Right lobe of liver (tissue), 6 donors: ENCODE data around the gene DAPK1. TPM values are rescaled to one million over a fixed set of nuclear protein-coding genes. Genes with fewer than 3 reads are reported as not detected.
A peak's percentile ranks its signal among the peaks of the same experiment; 100 is the strongest.

ENCODE experiments used
- ATAC-seq, 4 donors: fragments of 200-7000 bp; cut with Tn5 transposase; one replicate each; pipeline ENCODE4 v1.9.1; 2020; ENCODE audit warnings: mild to moderate bottlenecking in 4 of 4, moderate library complexity in 4 of 4
- DNase-seq, 3 donors: peaks; one replicate each; pipeline ENCODE4 v3.0.0-alpha.2; 2020
- H3K27ac ChIP-seq, 3 donors: fragments of 200-600 bp; one replicate each; pipeline ENCODE4 v1.8.0; 2022
- H3K27me3 ChIP-seq, 2 donors: fragments of 200-600 bp; one replicate each; pipeline ENCODE4 v1.8.0; 2022
- H3K36me3 ChIP-seq, 4 donors: fragments of 200-600 bp; sonication (generic) in 1 of 4; one replicate each; pipeline versions ENCODE4 v1.5.1 to v1.8.0; 2017 to 2022; ENCODE audit warnings: control low read depth in 1 of 4
- H3K4me1 ChIP-seq, 4 donors: fragments of 200-600 bp; sonication (generic) in 1 of 4; one replicate each; pipeline versions ENCODE4 v1.5.1 to v1.8.0; 2017 to 2022; ENCODE audit warnings: control low read depth in 1 of 4
- H3K4me3 ChIP-seq, 3 donors: fragments of 200-600 bp; one replicate each; pipeline ENCODE4 v1.8.0; 2022
- H3K9me3 ChIP-seq, 4 donors: fragments of 200-600 bp; sonication (generic) in 1 of 4; one replicate each; pipeline versions ENCODE4 v1.5.1 to v1.8.0; 2017 to 2022; ENCODE audit warnings: control low read depth in 1 of 4
- POLR2A ChIP-seq: fragments of 450-650 bp; IDR thresholded peaks from one replicate; pipeline ENCODE4 v1.6.1; 2017; ENCODE audit warnings: antibody characterized with exemption, mild to moderate bottlenecking
- WGBS: methylation state at CpG from one replicate; pipeline ENCODE4 v1.1.6; 2018; ENCODE audit warnings: low coverage, low lambda C conversion rate; ENCODE audit not compliant: insufficient coverage; ENCODE audit errors: missing lambda C conversion rate; 5-methylcytosine and 5-hydroxymethylcytosine counted together
- intact Hi-C, 2 donors: fragments of 100-400 bp; cut with DNase I; formaldehyde crosslinking; loops; one replicate each; pipeline versions ENCODE4 v1.11.2 to v1.14.1; 2022
- total RNA-seq, 6 experiments: library from RNA; depleted of rRNA in 2 of 6; stranded (reverse); fragments of >200 nt in 2 of 6; fragmentation: NEBNext Ultra II Directional in 3 of 6; extraction: Animal tissue kit (Norgen Biotek cat#: 25700) in 3 of 6; gene quantifications; one replicate each; pipeline versions ENCODE4 v1.1.0 to v1.2.4, GENCODE V29; 2016 to 2023
- TF ChIP-seq, protein P1 (sequence below), 4 donors: fragments of 200-600 bp in 3 of 4; fragments of 450-650 bp in 1 of 4; IDR thresholded peaks; one replicate each; pipeline versions ENCODE4 v1.5.1 to v1.8.0; 2016 to 2022; ENCODE audit warnings: antibody characterized with exemption in 4 of 4, mild to moderate bottlenecking in 2 of 4
- donor health status: DM: no; HTN: yes; CAD: no.
- donor health status: DM: no; HTN: no; CAD: no.
- donor health status: DM: no; HTN: no; CAD: no.
- donor health status: DM: no; HTN: yes; CAD: no.
- donor health status: DM: no; HTN: yes; CAD: no.

Gene DAPK1
- total RNA-seq, 6 experiments from 2014 or later = 17.4 to 55.0 (median 33.9) TPM

DNA sequence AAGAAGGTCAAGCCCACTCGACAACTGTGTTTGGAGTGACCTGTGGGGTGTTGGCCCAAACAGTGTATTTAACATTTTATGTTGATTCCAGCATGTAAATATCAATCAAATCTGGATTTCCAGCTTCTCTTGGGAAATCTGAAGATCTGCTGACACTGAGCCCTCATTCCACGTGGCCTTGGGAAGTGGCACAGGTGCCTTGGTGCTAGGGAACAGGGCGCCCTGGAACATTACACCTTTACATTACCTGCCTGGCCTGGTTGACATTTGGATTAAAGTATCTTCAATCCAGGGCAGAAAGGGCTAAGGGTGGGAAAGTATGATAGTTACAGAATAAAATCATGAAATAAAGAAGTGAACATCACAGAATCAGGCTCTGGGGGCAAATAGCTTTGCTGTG, 143.4 kb downstream of the DAPK1 start:
- DNase-seq = no peak
- intact Hi-C loops = no loop called here
- no peak overlapping the region for H3K4me3 ChIP-seq
- peaks cover 2 to 46% (median 22%) of the 10 kb centered on the region in 4 donors for H3K4me1 ChIP-seq
- peak in 1 of 4 donors; percentile 1 for ATAC-seq
- peaks cover 0 to 4% (median under 1%) of the 10 kb centered on the region in 4 donors for H3K36me3 ChIP-seq
- TF ChIP-seq, protein P1, sequence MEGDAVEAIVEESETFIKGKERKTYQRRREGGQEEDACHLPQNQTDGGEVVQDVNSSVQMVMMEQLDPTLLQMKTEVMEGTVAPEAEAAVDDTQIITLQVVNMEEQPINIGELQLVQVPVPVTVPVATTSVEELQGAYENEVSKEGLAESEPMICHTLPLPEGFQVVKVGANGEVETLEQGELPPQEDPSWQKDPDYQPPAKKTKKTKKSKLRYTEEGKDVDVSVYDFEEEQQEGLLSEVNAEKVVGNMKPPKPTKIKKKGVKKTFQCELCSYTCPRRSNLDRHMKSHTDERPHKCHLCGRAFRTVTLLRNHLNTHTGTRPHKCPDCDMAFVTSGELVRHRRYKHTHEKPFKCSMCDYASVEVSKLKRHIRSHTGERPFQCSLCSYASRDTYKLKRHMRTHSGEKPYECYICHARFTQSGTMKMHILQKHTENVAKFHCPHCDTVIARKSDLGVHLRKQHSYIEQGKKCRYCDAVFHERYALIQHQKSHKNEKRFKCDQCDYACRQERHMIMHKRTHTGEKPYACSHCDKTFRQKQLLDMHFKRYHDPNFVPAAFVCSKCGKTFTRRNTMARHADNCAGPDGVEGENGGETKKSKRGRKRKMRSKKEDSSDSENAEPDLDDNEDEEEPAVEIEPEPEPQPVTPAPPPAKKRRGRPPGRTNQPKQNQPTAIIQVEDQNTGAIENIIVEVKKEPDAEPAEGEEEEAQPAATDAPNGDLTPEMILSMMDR (IDR thresholded peaks at IDR 0.05) = no peak
- TF ChIP-seq POLR2A = no peak
- 48% methylated on average over 3 of the region's 3 CpGs for WGBS
- H3K9me3 ChIP-seq = no peaks in the 10 kb centered on the region
- H3K27ac ChIP-seq = peak overlapping the region in 2 of 3 donors; percentile 70 to 75
- no peaks in the 10 kb centered on the region for H3K27me3 ChIP-seq

DNA sequence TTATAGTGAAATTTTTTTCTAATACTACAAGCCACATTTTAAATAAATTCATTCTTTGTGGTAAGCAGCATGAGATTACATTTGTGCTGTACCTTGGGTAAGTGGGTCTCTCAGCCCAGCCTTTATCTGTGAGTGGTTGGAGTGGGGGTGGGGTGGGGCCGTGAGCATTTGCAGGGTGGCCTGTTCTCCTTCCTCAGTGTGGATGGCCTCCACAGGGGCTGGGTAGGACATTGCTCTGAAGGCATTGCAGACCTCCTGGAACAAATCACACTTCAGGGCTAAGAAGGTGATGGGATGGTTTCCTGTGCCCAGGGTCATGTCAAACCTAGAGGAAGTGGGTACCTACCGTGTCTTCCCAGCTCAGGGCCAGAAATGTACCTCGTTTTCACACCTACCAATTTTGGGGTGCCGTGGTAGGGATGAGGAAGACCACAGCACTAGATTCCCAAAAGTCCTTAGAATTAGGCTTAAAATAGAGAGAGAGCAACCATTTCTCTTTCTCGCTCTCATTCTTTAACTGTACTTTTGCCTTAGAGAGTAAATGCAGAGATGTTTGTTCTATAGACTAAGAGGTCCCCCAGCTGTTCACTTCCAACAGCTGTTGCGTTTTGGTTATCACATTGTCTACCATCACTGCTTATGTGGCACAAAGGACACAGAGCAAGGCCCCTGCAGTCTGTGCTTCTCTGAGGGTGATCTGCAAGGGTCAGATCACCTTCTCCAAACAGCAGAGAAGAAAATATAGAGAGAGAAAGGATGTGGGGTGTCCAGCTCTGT, 144.9 kb downstream of the DAPK1 start:
- WGBS = 76% methylated on average over 5 of the region's 6 CpGs

DNA sequence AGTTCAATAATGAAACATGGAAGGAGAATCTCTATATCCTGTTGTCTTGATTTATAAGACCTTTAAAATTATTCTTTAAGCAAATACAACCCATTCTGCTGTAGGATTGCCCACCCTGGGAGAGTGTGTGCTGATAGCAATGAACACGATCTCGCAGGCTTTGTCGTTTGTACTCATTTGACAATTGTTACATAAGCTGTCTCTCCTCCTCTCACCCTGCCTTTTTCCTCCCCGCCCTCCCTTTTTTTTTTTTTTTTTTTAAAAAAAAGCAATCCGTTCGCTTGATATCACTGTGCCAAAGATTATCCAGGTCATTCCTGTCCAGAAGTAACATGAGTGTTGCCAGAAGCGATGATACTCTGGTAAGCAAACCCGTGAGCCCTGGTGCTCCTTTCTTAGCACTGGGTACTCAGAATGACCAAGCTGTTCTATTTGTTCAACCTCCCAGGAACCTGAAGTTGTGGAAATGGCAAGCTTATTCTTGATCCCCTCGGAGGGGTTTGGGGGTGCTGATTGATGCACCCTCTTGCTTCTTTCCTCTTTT, 145.5 kb downstream of the DAPK1 start:
- Histone ChIP-seq H3K4me1 (peaks cover 2 to 46% (median 22%) of the 10 kb centered on the region in 4 donors), H3K27ac (peak overlapping the region in 2 of 3 donors; percentile 46 to 65), H3K36me3 (peaks cover 0 to 20% (median 7%) of the 10 kb centered on the region in 4 donors), H3K9me3 (no peaks in the 10 kb centered on the region), H3K4me3 (no peak overlapping the region), H3K27me3 (no peaks in the 10 kb centered on the region)
- intact Hi-C loops = no loop called here
- ATAC-seq = peak; percentile 26 to 76 (median 62)
- TF ChIP-seq, protein P1 (IDR thresholded peaks at IDR 0.05) = no peak
- TF ChIP-seq POLR2A = no peak
- DNase-seq = no peak
- WGBS = 36% methylated on average over 8 of the region's 9 CpGs

More for the DNA sequence above, 144.9 kb downstream of the DAPK1 start:
- no peak for ATAC-seq
- Histone ChIP-seq H3K4me1 (peaks cover 2 to 46% (median 22%) of the 10 kb centered on the region in 4 donors), H3K4me3 (no peak overlapping the region), H3K9me3 (no peaks in the 10 kb centered on the region), H3K36me3 (peaks cover 0 to 18% (median 7%) of the 10 kb centered on the region in 4 donors), H3K27me3 (no peaks in the 10 kb centered on the region), H3K27ac (peak overlapping the region in 2 of 3 donors; percentile 46 to 65)
- no peak for DNase-seq
- TF ChIP-seq, protein P1 (IDR thresholded peaks at IDR 0.05) = no peak
- no peak for TF ChIP-seq POLR2A
- intact Hi-C loops = no loop called here

DNA sequence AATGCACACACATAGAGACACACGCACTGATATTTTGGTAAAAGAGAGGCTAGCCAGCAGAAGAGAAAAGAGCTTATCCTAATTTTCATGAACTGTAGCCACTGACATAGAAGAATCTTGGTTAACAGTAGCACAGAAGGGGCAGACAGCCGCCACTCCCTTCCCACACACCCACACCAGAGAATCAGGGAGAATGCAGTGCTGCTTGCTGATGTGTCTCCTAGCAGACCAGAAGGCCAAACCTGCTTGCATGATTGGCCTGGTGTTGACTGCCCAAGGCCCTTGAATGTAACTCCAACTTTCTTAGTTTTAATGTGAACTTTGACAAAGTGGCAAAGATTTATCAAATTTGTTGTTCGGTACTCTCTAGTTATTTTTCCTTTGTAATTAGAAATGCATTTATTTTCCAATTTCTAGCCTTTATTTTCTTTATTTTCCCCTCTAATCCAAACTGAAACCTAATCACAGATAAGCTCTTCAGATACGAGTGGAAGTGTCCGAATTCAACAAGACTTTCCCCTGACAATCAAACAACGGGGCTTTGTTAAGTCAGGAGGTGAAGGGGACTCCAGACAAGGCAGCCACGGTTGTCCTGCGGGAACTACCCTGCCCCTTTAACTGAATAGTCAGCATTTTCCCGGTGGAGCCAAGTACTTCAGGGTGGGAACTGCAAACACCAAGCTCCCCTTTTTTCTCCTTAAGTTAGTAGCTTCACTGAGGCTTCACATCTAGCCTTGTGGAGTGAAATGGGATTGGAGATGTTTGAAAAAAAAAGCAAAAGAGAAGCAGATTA, 146.3 kb downstream of the DAPK1 start:
- intact Hi-C loops = no loop called here
- peak in 1 of 4 donors; percentile 4 for ATAC-seq
- Histone ChIP-seq H3K36me3 (peaks cover 0 to 26% (median 12%) of the 10 kb centered on the region in 4 donors), H3K27ac (peak overlapping the region in 2 of 3 donors; percentile 7 to 65), H3K9me3 (no peaks in the 10 kb centered on the region), H3K27me3 (no peaks in the 10 kb centered on the region), H3K4me3 (no peak overlapping the region), H3K4me1 (peaks cover 2 to 46% (median 22%) of the 10 kb centered on the region in 4 donors)
- no peak for DNase-seq
- 67% methylated on average over 8 of the region's 9 CpGs for WGBS
- TF ChIP-seq, protein P1 (IDR thresholded peaks at IDR 0.05) = no peak
- no peak for TF ChIP-seq POLR2A
